Activated naive CD4-positive, alpha-beta T cell treated with anti-CD3 and anti-CD28 coated beads, Interleukin-2, amount 50 U/mL, for 72 hours (primary cell): Measurements from ENCODE around the gene RBMS1. TPM values are rescaled to one million over a fixed set of nuclear protein-coding genes. Genes with fewer than 3 reads are reported as not detected.
"Not testable (repeated sequence)": the region's sequence is repeated elsewhere in the genome, so short reads cannot be mapped to it uniquely, and the experiment has no call there.

Source experiments
- ATAC-seq, 2 donors: fragments of 150-1000 bp; cut with Tn5 transposase; 2 replicates each; pipeline ENCODE4 v1.10.0; 2021; ENCODE audit warnings: mild to moderate bottlenecking in 2 of 2, moderate library complexity in 2 of 2
- DNase-seq, 2 donors: peaks; one replicate each; pipeline ENCODE4 v3.0.0; 2021 to 2022; ENCODE audit warnings: low spot score in 2 of 2
- H3K27ac Mint-ChIP-seq, 2 donors: one replicate each; pipeline ENCODE4 v1.8.0; 2022; ENCODE audit warnings: mild to moderate bottlenecking in 2 of 2, mixed read lengths in 2 of 2
- H3K36me3 Mint-ChIP-seq, 2 donors: one replicate each; pipeline ENCODE4 v1.8.0; 2022; ENCODE audit warnings: mixed read lengths in 2 of 2
- H3K9me3 Mint-ChIP-seq, 2 donors: one replicate each; pipeline ENCODE4 v1.8.0; 2022; ENCODE audit warnings: mixed read lengths in 2 of 2
- total RNA-seq, 2 donors: library from RNA; stranded (reverse); gene quantifications; one replicate each; pipeline ENCODE4 v1.2.3, GENCODE V29; 2022

Gene RBMS1
- total RNA-seq, 2 donors from 2014 or later = 33.8 to 52.9 TPM

DNA sequence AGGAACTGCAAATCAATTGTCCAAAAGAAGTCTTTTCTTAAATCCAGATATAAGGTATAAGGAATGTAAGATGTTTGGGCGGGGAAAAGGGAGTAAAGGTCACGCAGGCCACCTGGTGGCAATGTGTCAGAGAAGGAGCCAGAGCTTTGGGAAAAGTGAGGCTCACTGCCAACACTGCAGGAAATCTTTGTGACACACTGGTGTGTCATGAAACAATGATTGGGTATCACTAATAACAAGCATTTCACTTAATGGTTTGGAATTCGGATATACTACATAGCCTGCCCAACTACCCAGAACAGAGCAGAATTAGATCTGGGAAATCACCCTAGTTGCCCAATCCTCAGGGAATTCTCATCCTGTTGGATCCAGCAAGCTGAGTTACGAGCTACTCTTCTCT lies 61.0 kb downstream of the RBMS1 start:
- ATAC-seq (no peak), DNase-seq (no peak)
- Mint-ChIP-seq H3K36me3 (peaks cover 4 to 32% of the 10 kb centered on the region in 2 donors), H3K9me3 (peaks cover 0 to 10% of the 10 kb centered on the region in 2 donors), H3K27ac (no peak overlapping the region)

DNA sequence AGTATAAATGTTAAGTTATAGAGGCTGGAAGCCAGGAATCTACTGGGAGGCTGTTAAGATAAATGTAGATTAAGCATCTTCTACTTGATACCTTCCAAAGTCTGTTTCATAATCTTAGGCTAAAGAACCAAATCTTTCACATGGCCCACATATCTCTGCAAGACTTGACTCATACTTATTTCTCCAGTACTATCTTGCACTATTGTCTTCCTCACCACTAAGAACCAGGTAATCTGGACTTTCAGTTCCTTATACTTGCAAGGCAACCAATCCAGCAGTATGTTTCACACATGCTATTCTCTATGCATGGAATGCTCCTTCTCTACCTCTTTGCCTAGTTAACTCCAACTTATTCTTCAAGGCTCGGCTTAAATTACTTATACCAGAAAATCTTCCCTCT lies 62.2 kb downstream of the RBMS1 start:
- Mint-ChIP-seq H3K27ac (no peak overlapping the region), H3K9me3 (peaks cover 0 to 10% of the 10 kb centered on the region in 2 donors), H3K36me3 (peaks cover 4 to 32% of the 10 kb centered on the region in 2 donors)
- peak in 1 of 2 donors; percentile 26 for ATAC-seq
- DNase-seq = no peak

DNA sequence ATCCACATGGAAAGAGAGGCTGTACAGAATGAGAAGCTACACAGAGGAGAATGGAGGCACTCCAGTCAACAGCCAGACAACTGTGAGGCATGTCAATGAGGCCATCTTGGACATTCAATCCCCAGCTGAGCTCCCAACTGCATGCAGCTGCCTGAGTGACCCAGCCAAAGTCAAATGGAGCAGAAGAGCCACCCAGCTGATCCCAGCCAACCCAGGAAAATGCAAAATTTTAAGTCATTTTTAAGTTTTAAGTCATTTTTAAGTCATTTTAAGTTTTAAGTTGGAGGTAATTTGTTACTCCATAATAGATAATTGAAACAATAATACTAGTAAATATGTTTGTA lies 63.6 kb downstream of the RBMS1 start:
- DNase-seq = no peak
- peaks cover 4 to 32% of the 10 kb centered on the region in 2 donors for H3K36me3 Mint-ChIP-seq
- H3K27ac Mint-ChIP-seq = peak overlapping the region in 1 of 2 donors; percentile 88
- no peak for ATAC-seq
- H3K9me3 Mint-ChIP-seq = peaks cover 0 to 10% of the 10 kb centered on the region in 2 donors

DNA sequence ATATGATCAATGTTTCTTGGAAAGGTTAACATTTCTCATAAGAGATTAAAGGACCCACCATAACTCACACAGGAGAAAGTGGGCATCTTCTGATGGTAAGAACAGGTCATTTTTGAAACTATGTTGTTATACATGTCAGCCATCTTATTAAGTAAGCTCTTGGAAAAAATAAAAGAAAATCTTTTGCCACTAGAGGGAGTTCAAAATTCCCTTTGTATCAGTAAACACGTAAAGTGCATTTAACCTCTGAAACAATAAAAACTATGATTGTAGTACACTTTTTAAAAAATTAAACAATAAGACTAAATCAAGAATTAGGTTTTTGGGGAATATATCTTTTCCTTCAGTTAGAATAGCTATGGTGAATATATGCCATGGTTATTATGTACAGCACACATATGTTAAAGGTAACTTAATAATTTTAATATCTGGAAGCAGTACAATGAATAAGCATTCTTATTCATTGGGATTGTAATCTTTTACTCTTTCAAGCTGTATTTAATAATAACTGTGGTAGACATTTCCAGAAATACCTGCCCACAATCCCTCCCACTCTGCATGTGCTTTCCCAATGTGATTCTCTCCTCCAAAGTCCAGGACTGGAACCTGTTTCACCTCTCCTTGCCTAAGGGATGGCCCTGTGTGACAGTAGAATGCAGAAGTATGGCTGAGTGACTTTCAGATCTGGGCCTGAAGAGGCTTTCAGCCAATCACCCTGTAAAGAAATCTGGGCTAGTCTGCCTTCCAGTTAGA lies 64.2 kb downstream of the RBMS1 start:
- ATAC-seq = peak in 1 of 2 donors; percentile 19
- Mint-ChIP-seq H3K27ac (peak overlapping the region; percentile 79 to 88), H3K36me3 (peaks cover 4 to 32% of the 10 kb centered on the region in 2 donors)

DNA sequence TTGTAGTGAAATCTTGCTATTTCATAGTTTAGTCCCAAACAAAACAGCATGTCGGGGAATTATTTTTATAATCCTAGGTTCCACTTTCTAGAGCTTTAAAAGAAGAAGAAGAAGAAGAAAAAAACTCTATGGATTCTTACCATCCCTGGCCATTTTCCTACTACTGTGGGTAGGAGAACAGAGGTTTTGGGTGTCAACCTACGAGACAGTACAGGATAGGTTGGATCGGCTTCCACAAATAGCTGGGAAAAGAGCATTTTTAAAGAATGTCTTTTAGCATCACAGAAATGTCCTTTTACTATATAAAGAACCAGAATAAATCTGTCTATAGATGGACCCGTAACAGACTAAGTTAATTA lies 65.2 kb downstream of the RBMS1 start:
- peak in 1 of 2 donors; percentile 9 for ATAC-seq
- DNase-seq = no peak
- Mint-ChIP-seq H3K27ac (peak overlapping the region; percentile 88 to 95), H3K9me3 (peaks cover 0 to 14% of the 10 kb centered on the region in 2 donors), H3K36me3 (peaks cover 4 to 39% of the 10 kb centered on the region in 2 donors)

More for the DNA sequence above, 64.2 kb downstream of the RBMS1 start:
- H3K9me3 Mint-ChIP-seq = peaks cover 0 to 10% of the 10 kb centered on the region in 2 donors
- no peak for DNase-seq

DNA sequence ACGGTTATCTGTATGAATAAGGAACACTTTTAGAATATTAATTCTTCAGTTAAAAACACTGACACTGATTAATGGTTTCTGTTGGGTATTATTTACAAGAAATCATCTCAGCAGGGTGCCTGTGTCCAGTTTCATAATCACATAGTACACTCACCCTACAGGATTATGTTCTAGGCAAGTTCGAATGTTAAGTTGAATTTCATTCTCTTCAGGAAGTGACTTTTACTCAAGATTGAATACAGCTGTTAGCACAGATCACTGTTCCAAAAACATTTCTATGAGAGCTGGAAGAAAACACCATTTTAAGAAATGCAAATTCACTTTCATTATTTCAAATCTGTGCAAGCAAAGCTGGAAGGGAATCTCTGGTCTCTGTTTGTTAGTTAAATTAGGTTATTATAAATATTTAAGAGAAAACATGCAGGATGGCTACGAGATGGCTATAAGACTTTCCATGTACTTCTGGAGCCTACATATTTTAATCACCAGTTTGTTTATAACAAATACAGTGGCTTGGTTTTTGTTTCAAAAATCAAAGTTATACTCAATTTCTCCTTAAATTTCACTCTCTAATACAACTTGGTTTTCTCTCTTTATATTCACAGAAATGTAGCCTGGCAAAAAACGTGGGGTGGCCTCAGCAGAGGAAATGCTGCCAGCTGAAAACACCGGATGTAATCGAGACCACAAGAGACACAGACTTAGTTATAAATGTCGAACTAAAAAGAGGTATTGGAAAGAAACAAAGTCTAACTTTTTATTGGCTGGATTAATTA lies 65.8 kb downstream of the RBMS1 start:
- Mint-ChIP-seq H3K9me3 (peaks cover 0 to 15% of the 10 kb centered on the region in 2 donors), H3K27ac (peak overlapping the region; percentile 88 to 95), H3K36me3 (peaks cover 4 to 40% of the 10 kb centered on the region in 2 donors)
- DNase-seq = no peak
- peak; percentile 65 for ATAC-seq

DNA sequence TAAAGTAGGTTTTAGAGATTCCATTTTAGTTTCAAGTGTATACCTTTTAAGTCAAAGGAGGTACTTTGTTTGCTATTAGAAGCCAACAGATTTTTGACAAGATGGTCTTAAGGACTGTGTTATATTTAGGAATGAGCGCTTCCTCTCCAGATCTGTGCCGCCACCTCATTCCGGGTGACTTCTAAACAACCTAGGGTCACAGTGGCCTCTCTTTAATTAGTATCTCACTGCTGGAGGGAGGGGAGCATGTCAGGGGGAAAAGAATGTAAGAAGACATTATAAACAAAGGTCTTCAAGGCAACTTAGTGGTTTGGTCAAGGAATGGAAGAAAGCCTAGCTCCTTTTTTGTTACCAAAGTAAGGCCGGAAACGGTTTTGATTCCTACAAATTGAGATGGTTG lies 67.0 kb downstream of the RBMS1 start:
- ATAC-seq = no peak
- peaks cover 0 to 15% of the 10 kb centered on the region in 2 donors for H3K9me3 Mint-ChIP-seq

DNA sequence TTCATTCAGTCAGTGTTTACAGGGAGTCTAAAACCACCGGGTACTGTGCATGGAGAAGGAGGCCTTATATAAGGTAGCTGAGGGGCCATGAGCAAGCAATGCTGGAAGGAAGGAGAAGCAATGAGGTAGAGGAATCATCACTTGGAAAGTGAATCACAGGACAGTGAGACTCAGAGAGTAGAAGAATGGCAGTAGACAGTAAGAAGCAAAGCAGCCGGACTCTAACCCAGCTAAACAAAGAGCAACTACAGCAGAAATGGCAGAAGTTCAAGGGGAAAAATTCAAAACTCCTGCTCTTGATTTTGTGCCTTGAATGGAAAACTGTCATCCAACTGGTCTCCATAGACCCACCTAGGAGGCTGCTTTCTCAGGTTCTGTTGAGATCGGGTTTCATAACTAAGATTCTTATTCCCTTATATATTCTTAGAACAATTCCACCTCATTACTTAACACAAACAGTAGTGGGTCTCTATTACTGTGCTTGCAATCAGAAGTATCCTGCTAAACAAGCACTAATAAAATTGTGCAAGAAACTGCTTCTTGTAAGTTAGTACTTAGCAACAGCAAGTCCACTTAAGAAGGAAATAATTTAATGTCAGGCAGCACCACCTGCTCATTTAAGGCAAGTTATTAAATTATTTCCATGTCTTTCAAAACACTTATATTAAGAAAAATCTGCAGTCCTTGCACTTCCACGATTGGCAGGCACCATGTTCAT lies 68.0 kb downstream of the RBMS1 start:
- peak in 1 of 2 donors; percentile 49 for ATAC-seq
- DNase-seq = no peak
- Mint-ChIP-seq H3K9me3 (peaks cover 0 to 12% of the 10 kb centered on the region in 2 donors), H3K27ac (peak overlapping the region; percentile 61 to 73), H3K36me3 (peaks cover 4 to 31% of the 10 kb centered on the region in 2 donors)

More for the DNA sequence above, 67.0 kb downstream of the RBMS1 start:
- peaks cover 4 to 37% of the 10 kb centered on the region in 2 donors for H3K36me3 Mint-ChIP-seq
- peak overlapping the region in 1 of 2 donors; percentile 61 for H3K27ac Mint-ChIP-seq
- no peak for DNase-seq

DNA sequence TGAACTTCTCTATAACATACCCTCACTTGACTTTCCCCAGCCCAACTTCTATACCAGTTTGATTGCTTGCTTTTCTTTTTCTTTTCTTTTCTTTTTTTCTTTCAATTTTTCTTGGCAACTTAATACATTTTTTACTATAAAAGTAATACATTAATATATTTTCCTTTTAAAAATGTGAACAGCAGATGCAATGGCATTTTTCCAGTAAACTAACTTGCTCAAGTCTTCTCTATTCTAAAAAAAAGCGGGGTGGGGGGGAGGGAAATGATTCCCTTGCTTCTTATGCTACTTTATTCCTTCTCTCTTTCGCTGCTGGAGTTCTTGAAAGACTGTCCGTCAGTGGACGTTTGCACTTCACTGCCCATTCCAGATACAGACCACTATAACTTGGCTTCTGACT lies 70.5 kb downstream of the RBMS1 start:
- Mint-ChIP-seq H3K9me3 (peaks cover 0 to 5% of the 10 kb centered on the region in 2 donors), H3K36me3 (peaks cover 0 to 20% of the 10 kb centered on the region in 2 donors), H3K27ac (peak overlapping the region in 1 of 2 donors; percentile 48)
- ATAC-seq (no peak), DNase-seq (no peak)

DNA sequence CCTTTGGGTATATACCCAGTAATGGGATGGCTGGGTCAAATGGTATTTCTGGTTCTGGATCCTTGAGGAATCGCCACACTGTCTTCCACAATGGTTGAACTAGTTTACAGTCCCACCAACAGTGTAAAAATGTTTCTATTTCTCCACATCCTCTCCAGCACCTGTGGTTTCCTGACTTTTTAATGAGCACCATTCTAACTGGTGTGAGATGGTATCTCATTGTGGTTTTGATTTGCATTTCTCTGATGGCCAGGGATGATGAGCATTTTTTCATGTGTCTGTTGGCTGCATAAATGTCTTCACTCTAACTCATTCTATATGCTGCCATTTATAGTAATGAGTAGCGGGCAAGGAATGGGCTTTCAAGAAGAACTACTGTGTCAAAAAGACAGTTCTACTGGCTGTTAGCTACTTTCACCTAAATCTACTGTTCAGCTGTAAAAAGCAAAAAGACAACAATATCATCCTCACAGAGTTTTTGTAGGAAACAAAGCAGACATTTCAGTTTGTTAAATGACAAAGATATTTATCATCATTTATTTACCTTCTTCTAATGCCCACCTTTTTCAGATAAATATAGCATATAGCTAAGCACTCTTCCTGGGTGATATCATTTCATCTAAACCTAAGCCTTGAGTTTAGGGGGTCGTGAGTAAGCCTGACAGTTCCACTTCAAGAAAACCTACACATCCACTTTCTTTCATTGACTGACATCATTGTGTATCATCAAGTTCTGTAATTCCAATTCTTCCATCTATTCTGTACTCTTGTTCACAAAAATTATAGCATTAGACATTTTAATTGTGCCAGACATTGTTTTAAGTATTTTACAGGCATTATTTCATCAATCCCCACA lies 71.7 kb downstream of the RBMS1 start:
- Mint-ChIP-seq H3K36me3 (peaks cover 0 to 20% of the 10 kb centered on the region in 2 donors), H3K27ac (peak overlapping the region; percentile 26 to 30)
- not testable (repeated sequence) for ATAC-seq, H3K9me3 Mint-ChIP-seq, DNase-seq

DNA sequence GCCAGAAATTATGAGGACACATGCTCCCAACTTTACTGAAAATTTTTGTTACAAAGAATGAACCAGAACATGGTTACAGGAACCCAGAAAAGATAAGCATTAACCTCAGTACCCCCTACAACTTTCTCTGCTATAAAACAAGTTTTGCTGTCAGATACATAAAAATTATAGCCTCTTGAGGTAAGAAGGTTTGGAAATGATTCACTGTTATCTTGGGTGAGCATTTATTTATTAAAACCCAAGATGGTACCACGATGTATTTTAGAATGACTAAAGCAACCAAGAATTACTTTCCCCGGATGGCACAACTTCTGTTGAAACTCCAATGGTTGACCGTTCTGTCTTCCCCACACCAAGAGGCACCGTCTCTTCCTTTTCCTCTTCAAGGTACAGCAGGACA lies 72.9 kb downstream of the RBMS1 start:
- H3K27ac Mint-ChIP-seq = peak overlapping the region; percentile 29 to 63
- ATAC-seq (no peak), DNase-seq (no peak)
- peaks cover 0 to 5% of the 10 kb centered on the region in 2 donors for H3K9me3 Mint-ChIP-seq
- peaks cover 0 to 20% of the 10 kb centered on the region in 2 donors for H3K36me3 Mint-ChIP-seq

DNA sequence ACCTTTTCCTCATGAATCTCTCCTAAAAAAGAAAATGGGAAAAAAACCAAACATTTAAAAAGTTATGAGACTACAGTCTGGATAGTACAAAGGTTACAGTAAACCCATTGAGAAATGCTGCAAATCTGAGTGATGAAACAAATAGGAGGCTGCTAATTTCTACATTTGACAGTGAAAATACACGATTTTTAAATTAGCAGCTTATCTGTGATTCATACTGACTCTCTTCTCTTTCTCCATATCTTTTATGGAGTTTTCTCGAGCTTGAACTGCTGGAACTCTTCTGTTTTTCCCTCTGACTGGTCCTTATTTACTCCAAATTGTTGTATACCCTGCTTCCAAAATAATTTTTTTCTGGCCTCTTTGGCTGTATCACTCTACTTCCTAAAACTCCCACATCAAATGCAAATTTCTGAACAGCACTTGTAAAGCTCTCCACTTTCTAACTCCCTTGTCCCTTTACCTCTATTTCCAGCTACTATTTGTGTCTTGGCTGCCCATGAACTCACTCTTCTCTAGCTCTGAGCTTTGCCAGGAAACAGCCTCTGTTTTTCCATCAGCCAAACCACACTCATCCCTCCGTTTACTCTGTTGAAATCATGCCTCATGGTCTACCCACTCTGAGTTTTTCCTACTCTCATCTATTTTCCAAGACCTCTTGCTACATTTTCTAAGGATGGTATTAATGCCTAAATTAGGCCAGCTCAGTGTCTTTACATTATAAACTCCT lies 73.7 kb downstream of the RBMS1 start:
- no peak for DNase-seq
- peak in 1 of 2 donors; percentile 7 for ATAC-seq
- Mint-ChIP-seq H3K36me3 (peaks cover 0 to 20% of the 10 kb centered on the region in 2 donors), H3K27ac (peak overlapping the region; percentile 13 to 63), H3K9me3 (peaks cover 0 to 5% of the 10 kb centered on the region in 2 donors)

DNA sequence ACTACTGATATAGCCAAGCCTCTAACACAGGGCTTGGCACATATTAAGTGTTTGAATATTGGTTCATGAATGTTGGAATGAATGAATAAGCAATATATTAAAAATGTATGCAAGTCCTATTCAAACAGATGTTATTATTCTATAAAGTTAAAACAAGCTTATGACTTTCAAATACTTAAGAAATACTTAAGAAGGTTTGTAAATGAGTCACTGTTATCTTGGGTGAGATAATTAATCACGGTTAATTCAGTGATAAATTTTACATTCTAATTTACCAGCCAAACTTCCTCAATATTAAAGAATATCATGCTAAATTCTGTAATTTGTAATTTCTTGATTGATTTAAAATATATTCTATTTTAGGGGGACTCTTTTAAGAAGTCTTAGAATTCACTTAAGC lies 74.8 kb downstream of the RBMS1 start:
- no peak for ATAC-seq
- Mint-ChIP-seq H3K27ac (peak overlapping the region; percentile 67 to 90), H3K36me3 (peaks cover 0 to 17% of the 10 kb centered on the region in 2 donors), H3K9me3 (peaks cover 0 to 5% of the 10 kb centered on the region in 2 donors)
- DNase-seq = no peak

DNA sequence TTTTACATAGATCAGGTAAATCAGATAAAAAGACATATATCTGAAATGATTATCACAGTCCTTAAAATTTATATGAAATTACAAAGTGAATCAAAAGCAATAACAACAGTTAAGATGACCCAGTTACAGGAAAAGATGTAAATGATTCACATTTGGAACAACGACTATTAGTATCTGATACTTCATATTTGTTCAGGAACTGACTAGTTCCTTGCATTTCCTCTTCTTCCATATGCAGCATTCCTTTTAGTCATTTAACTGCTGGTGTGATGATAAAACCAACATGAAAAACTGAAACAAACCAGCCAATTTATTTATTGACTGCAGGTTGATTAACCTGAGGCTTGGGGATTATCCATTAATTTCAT lies 75.2 kb downstream of the RBMS1 start:
- no peak for DNase-seq
- Mint-ChIP-seq H3K9me3 (peaks cover 0 to 2% of the 10 kb centered on the region in 2 donors), H3K27ac (peak overlapping the region; percentile 67 to 90), H3K36me3 (peaks cover 0 to 13% of the 10 kb centered on the region in 2 donors)
- ATAC-seq = no peak

DNA sequence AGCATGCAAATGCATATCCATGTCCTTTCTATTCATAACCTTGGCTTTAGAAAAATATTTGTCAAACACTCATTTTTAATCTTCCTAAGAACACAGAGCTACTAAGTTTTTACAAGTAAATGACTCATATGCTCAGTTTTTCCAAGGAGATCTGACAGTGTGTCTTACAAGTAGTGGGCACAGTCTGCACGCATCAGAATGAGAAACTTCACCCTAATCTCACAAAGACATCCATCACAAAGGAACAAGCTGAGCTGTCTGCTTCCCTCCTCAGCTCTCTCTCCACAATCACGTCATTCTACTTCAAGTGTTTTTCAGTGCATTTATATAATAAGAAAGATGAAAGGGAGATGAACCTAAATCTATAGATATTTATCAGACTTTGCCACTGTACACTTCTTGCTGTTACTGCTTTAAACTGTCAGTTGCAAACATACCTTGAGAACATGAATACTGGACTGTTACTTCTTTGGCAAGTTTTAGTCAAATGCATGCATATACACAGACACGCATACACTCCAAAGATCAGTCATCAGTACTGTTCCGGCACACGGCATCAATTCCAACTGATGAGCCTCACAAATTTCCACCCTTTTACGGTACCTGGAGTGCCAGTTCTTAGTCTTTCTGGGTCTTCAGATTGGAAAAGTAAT lies 75.7 kb downstream of the RBMS1 start:
- peak; percentile 92 to 93 for ATAC-seq
- H3K36me3 Mint-ChIP-seq = peaks cover 0 to 12% of the 10 kb centered on the region in 2 donors
- H3K9me3 Mint-ChIP-seq = no peaks in the 10 kb centered on the region
- H3K27ac Mint-ChIP-seq = peak overlapping the region; percentile 67 to 90
- DNase-seq = no peak
